Heart left ventricle (tissue), 13 donors: Measurements from ENCODE around the gene BSPRY.

Experiments used
- POLR2A ChIP-seq, 2 donors: fragments of 450-650 bp; IDR thresholded peaks; one replicate each; pipeline ENCODE4 v1.6.1; 2017; ENCODE audit warnings: antibody characterized with exemption in 2 of 2, mild to moderate bottlenecking in 2 of 2, moderate library complexity in 2 of 2
- TF ChIP-seq, protein P1 (sequence below), 12 donors: fragments of 200-600 bp; sonication (generic) in 4 of 12; IDR thresholded peaks; one replicate each; pipeline versions ENCODE4 v1.5.0 to v1.8.0; 2018 to 2022; ENCODE audit warnings: antibody characterized with exemption in 12 of 12, mild to moderate bottlenecking in 5 of 12
- donor health status: ischemic (EF 13 %, LVEDD 7.1; RV severe dilation, severe dysfunction).
- donor health status: DM: no; HTN: yes; CAD: no.
- donor health status: DM: no; HTN: no; CAD: no.
- donor health status: ischemic (EF 25% LVEDD 6.9; RV normal size, moderate dysfunction).
- donor health status: ischemic (EF 25% LVEDD 5.7; RV mildly dilated, moderate dysfunction).
- donor health status: ischemic (EF 35%, LVEDD 5.7; RV mildly dilated, moderate dysfunction).
- donor health status: nonischemic (EF 11% LVEDD 7.7; RV severe dilation, severe dysfunction).
- donor health status: DM: yes; HTN: yes; CAD: no.
- donor health status: PGD.
- donor health status: ischemic (EF 29% LVEDD 5.4; RV normal size, mild dysfunction).
- donor health status: nonischemic (EF 23%, LVEDD 6.1; RV moderate dilation, normal function).

DNA sequence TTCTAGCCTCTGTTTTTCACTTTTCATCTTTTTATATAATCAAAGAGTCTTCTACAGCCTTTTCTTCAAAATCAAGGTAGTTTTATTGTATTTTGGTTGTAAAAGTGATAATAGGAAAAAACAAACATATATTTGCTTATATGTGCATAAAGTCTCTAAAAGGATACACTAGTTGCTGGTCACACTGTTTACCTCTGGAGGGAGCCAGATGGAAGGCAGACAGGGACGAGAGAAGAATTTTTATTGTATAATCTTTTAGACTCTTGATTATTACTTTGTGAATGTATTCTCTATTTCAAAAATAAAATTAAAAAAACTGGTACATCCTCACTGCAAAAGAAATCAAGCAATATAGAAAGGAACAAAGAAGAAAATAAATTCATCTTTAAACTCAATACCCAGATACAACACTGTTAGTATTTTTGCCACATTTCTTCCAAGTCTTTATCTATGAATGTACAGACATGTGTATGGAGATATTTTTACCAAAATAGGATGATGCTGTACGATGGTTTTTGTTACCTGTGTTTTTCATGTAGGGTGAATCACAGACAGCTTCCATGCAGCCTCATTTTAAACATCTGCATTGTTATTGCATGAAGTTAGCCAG is 40.0 kb upstream of the BSPRY start:
- TF ChIP-seq, protein P1, sequence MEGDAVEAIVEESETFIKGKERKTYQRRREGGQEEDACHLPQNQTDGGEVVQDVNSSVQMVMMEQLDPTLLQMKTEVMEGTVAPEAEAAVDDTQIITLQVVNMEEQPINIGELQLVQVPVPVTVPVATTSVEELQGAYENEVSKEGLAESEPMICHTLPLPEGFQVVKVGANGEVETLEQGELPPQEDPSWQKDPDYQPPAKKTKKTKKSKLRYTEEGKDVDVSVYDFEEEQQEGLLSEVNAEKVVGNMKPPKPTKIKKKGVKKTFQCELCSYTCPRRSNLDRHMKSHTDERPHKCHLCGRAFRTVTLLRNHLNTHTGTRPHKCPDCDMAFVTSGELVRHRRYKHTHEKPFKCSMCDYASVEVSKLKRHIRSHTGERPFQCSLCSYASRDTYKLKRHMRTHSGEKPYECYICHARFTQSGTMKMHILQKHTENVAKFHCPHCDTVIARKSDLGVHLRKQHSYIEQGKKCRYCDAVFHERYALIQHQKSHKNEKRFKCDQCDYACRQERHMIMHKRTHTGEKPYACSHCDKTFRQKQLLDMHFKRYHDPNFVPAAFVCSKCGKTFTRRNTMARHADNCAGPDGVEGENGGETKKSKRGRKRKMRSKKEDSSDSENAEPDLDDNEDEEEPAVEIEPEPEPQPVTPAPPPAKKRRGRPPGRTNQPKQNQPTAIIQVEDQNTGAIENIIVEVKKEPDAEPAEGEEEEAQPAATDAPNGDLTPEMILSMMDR (IDR thresholded peaks at IDR 0.05) = peak; percentile 56 to 83 (median 65)
- TF ChIP-seq POLR2A (IDR thresholded peaks at IDR 0.05) = no peak
